Purkinje cell (primary cell): ENCODE data around the gene KRTAP10-11. TPM values are rescaled to one million over a fixed set of nuclear protein-coding genes. Genes with fewer than 3 reads are reported as not detected.

Experiments
- polyA plus RNA-seq: library from polyadenylated mRNA; unstranded; fragments of >200 nt; fragmentation: Nextera tagmentation; gene quantifications from 2 replicates; pipeline ENCODE4 v1.2.1, GENCODE V29; 2014

Gene KRTAP10-11
- not detected in 2 replicates for polyA plus RNA-seq

GRCh38 chr21:44646366-44647221 is at the start of gene KRTAP10-11:
KRTAP10-11 (plus strand) TSS chr21:44646414; CDS start chr21:44646459, 45 bp downstream.

GRCh38 chr21:44600118-44600978 is 45.9 kb upstream of the KRTAP10-11 start, which contains the start of gene KRTAP10-7:
KRTAP10-7 (plus strand) TSS chr21:44600597; CDS start chr21:44600622, 25 bp downstream.

GRCh38 chr21:44612029-44612486 is 34.2 kb upstream of the KRTAP10-11 start, which contains the start of gene KRTAP10-8:
KRTAP10-8 (plus strand) TSS chr21:44612079; CDS start chr21:44612101, 22 bp downstream.

GRCh38 chr21:44626673-44627143 is 19.5 kb upstream of the KRTAP10-11 start, which contains the start of gene KRTAP10-9:
KRTAP10-9 (plus strand) TSS chr21:44627093; CDS start chr21:44627172, 79 bp downstream.

GRCh38 chr21:44637018-44637850 is 9.0 kb upstream of the KRTAP10-11 start, which contains the start of gene KRTAP10-10:
KRTAP10-10 (plus strand) TSS chr21:44637356; CDS start chr21:44637418, 62 bp downstream.

GRCh38 chr21:44654576-44655175 is 8.5 kb downstream of the KRTAP10-11 start, which contains the start of gene KRTAP12-4:
KRTAP12-4 (minus strand) TSS chr21:44654659; CDS start chr21:44654614, 45 bp downstream.

GRCh38 chr21:44657635-44658540 is 11.7 kb downstream of the KRTAP10-11 start, which contains the start of gene KRTAP12-3:
KRTAP12-3 (plus strand) TSS chr21:44657932; CDS start chr21:44657980, 48 bp downstream.

GRCh38 chr21:44666401-44667320 is 20.4 kb downstream of the KRTAP10-11 start, which contains the start of gene KRTAP12-2:
KRTAP12-2 (minus strand) TSS chr21:44666927; CDS start chr21:44666886, 41 bp downstream.

GRCh38 chr21:44681861-44682579 is 35.8 kb downstream of the KRTAP10-11 start, which contains the start of gene KRTAP12-1:
KRTAP12-1 (minus strand) TSS chr21:44682163; CDS start chr21:44682123, 40 bp downstream.

Other genes with a start within 250 kb of the KRTAP10-11 start
- gene LRRC3, start 190.9 kb upstream of the KRTAP10-11 start, polyA plus RNA-seq: not detected in 2 replicates
- not detected in 2 replicates for gene KRTAP10-1, start 106.2 kb upstream of the KRTAP10-11 start, polyA plus RNA-seq
- gene KRTAP10-2, start 94.9 kb upstream of the KRTAP10-11 start, polyA plus RNA-seq: not detected in 2 replicates
- not detected in 2 replicates for gene KRTAP10-3, start 87.6 kb upstream of the KRTAP10-11 start, polyA plus RNA-seq
- not detected in 2 replicates for gene KRTAP10-4, start 72.7 kb upstream of the KRTAP10-11 start, polyA plus RNA-seq
- not detected in 2 replicates for gene KRTAP10-5, start 65.8 kb upstream of the KRTAP10-11 start, polyA plus RNA-seq
- not detected in 2 replicates for gene KRTAP10-6, start 53.9 kb upstream of the KRTAP10-11 start, polyA plus RNA-seq
- not detected in 2 replicates for gene KRTAP10-7, start 45.8 kb upstream of the KRTAP10-11 start, polyA plus RNA-seq
- not detected in 2 replicates for gene KRTAP10-8, start 34.3 kb upstream of the KRTAP10-11 start, polyA plus RNA-seq
- gene KRTAP10-9, start 19.3 kb upstream of the KRTAP10-11 start, polyA plus RNA-seq: not detected in 2 replicates
- not detected in 2 replicates for gene KRTAP10-10, start 9.1 kb upstream of the KRTAP10-11 start, polyA plus RNA-seq
- not detected in 2 replicates for gene KRTAP12-4, start 8.2 kb downstream of the KRTAP10-11 start, polyA plus RNA-seq
- not detected in 2 replicates for gene KRTAP12-3, start 11.5 kb downstream of the KRTAP10-11 start, polyA plus RNA-seq
- not detected in 2 replicates for gene KRTAP12-2, start 20.5 kb downstream of the KRTAP10-11 start, polyA plus RNA-seq
- not detected in 2 replicates for gene KRTAP12-1, start 35.7 kb downstream of the KRTAP10-11 start, polyA plus RNA-seq
- gene KRTAP10-12, start 50.8 kb downstream of the KRTAP10-11 start, polyA plus RNA-seq: not detected in 2 replicates
- not detected in 2 replicates for gene TSPEAR, start 65.2 kb downstream of the KRTAP10-11 start, polyA plus RNA-seq
- 18.6 and 38.5 TPM in 2 replicates for gene UBE2G2, start 155.4 kb downstream of the KRTAP10-11 start, polyA plus RNA-seq
- gene SUMO3, start 171.6 kb downstream of the KRTAP10-11 start, polyA plus RNA-seq: 66.7 and 90.6 TPM in 2 replicates
- 9.0 and 12.0 TPM in 2 replicates for gene PTTG1IP, start 227.3 kb downstream of the KRTAP10-11 start, polyA plus RNA-seq